Caco-2 (cell line): ENCODE data around the gene ZCRB1. TPM values are rescaled to one million over a fixed set of nuclear protein-coding genes. Genes with fewer than 3 reads are reported as not detected.

ENCODE experiments used
- BruUV-seq: library from RNA; stranded (reverse); fragments of 400-500 nt; replicated peaks from 2 replicates; lab custom pipeline; 2021; lab: Mats Ljungman, UMichigan
- CTCF ChIA-PET: fragments of 300-600 bp; sonication (Branson Sonifier 250); formaldehyde crosslinking; loops from one replicate; lab custom pipeline; 2022; ENCODE audit warnings: antibody characterized with exemption; lab: Charles Lee
- POLR2A ChIA-PET: fragments of 300-600 bp; sonication (Branson Sonifier 250); formaldehyde crosslinking; loops from one replicate; lab custom pipeline; 2022; ENCODE audit warnings: antibody characterized with exemption; lab: Charles Lee
- DNase-seq, 2 experiments: peaks; one replicate each; pipeline versions ENCODE4 v3.0.0 to v3.0.0-alpha.2; 2020 to 2022
- H3K27me3 ChIP-seq: replicated peaks from 2 replicates; pipeline ENCODE4 v1.6.0; 2011; ENCODE audit warnings: low read length; ENCODE audit not compliant: control insufficient read depth, insufficient read depth
- H3K36me3 ChIP-seq: 2 replicates; pipeline ENCODE4 v1.5.1; 2011; ENCODE audit warnings: low read length; ENCODE audit not compliant: control insufficient read depth, insufficient read depth
- H3K4me1 ChIP-seq: fragments of 250-450 bp; sonication (Bioruptor Pico); 2 replicates; pipeline ENCODE4 v1.5.1; 2020; ENCODE audit warnings: mild to moderate bottlenecking
- H3K4me3 ChIP-seq: 2 replicates; pipeline ENCODE4 v1.5.1; 2011; ENCODE audit warnings: low read depth, mild to moderate bottlenecking, control low read depth, low read length
- H3K9me3 ChIP-seq: fragments of 250-450 bp; sonication (Bioruptor Pico); 2 replicates; pipeline ENCODE4 v1.5.1; 2020; ENCODE audit warnings: mild to moderate bottlenecking, moderate library complexity
- H3K27ac Mint-ChIP-seq: one replicate; pipeline ENCODE4 v1.8.0; 2022; ENCODE audit warnings: mixed read lengths; ENCODE audit not compliant: unreplicated experiment
- H3K27me3 Mint-ChIP-seq: one replicate; pipeline ENCODE4 v1.8.0; 2022; ENCODE audit warnings: mixed read lengths; ENCODE audit not compliant: insufficient read depth, unreplicated experiment
- H3K36me3 Mint-ChIP-seq: one replicate; pipeline ENCODE4 v1.8.0; 2022; ENCODE audit warnings: mild to moderate bottlenecking, mixed read lengths; ENCODE audit not compliant: insufficient read depth, unreplicated experiment
- H3K4me1 Mint-ChIP-seq: one replicate; pipeline ENCODE4 v1.8.0; 2022; ENCODE audit warnings: low read depth, mixed read lengths; ENCODE audit not compliant: unreplicated experiment
- H3K4me3 Mint-ChIP-seq: one replicate; pipeline ENCODE4 v1.8.0; 2022; ENCODE audit warnings: mild to moderate bottlenecking, moderate library complexity, mixed read lengths; ENCODE audit not compliant: unreplicated experiment
- H3K9me3 Mint-ChIP-seq: one replicate; pipeline ENCODE4 v1.8.0; 2022; ENCODE audit warnings: mixed read lengths; ENCODE audit not compliant: unreplicated experiment
- intact Hi-C: fragments of 100-400 bp; cut with micrococcal nuclease; formaldehyde crosslinking; loops from one replicate; pipeline ENCODE4 v1.10.0; 2022; ENCODE audit not compliant: unreplicated experiment
- total RNA-seq: library from RNA; stranded (reverse); gene quantifications from 2 replicates; pipeline ENCODE4 v1.2.3, GENCODE V29; 2022
- TF ChIP-seq, protein P1 (sequence below), 2 experiments: fragments of 200-600 bp in 1 of 2; IDR thresholded peaks; 1 replicate in 1 of 2; 2 replicates in 1 of 2; pipeline versions ENCODE4 v1.5.1 to v1.8.0; 2011 to 2022; ENCODE audit warnings: antibody characterized with exemption in 1 of 2, control low read depth in 1 of 2, inconsistent platforms in 1 of 2, low read depth in 1 of 2, low read length in 1 of 2, mild to moderate bottlenecking in 1 of 2, moderate library complexity in 1 of 2; ENCODE audit not compliant: insufficient read depth in 1 of 2, severe bottlenecking in 1 of 2, unreplicated experiment in 1 of 2

Gene ZCRB1
- total RNA-seq, 1 experiment from 2014 or later: 52.1 TPM

DNA sequence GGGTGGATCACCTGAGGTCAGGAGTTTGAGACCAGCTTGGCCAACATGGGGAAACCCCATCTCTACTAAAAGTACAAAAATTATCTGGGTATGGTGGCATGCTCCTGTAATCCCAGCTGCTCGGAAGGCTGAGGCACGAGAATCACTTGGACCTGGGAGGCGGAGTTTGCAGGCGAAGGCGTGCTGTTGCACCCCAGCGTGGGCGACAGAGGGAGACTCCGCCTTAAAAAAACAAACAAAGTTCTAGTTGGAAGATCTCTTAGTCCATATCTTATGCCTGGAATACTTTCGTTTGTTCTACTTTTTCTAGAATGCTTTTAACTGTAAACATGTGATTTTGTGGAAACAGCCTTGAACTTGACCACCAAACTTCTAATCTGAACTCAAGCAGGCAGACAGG is 38.8 kb upstream of the ZCRB1 start:
- Mint-ChIP-seq H3K36me3 (peaks cover 12% of the 10 kb centered on the region), H3K27me3 (no peaks in the 10 kb centered on the region), H3K9me3 (no peaks in the 10 kb centered on the region), H3K4me1 (peaks cover 11% of the 10 kb centered on the region), H3K27ac (no peak overlapping the region), H3K4me3 (no peak overlapping the region)
- H3K4me1 ChIP-seq: no peaks in the 10 kb centered on the region; the same call in 1 of the 2 replicates
- no peak overlapping the region for H3K4me3 ChIP-seq
- intact Hi-C loops: no loop called here
- no peaks in the 10 kb centered on the region for H3K27me3 ChIP-seq
- CTCF ChIA-PET: interaction anchor here (1.1 kb wide), 1 partner anchor 69 kb away, joined by 3 read pairs; no protein-coding TSS in a partner anchor
- H3K9me3 ChIP-seq: no peaks in the 10 kb centered on the region
- DNase-seq: no peak
- H3K36me3 ChIP-seq: no peaks in the 10 kb centered on the region
- BruUV-seq: no TSS peak
- TF ChIP-seq, protein P1, sequence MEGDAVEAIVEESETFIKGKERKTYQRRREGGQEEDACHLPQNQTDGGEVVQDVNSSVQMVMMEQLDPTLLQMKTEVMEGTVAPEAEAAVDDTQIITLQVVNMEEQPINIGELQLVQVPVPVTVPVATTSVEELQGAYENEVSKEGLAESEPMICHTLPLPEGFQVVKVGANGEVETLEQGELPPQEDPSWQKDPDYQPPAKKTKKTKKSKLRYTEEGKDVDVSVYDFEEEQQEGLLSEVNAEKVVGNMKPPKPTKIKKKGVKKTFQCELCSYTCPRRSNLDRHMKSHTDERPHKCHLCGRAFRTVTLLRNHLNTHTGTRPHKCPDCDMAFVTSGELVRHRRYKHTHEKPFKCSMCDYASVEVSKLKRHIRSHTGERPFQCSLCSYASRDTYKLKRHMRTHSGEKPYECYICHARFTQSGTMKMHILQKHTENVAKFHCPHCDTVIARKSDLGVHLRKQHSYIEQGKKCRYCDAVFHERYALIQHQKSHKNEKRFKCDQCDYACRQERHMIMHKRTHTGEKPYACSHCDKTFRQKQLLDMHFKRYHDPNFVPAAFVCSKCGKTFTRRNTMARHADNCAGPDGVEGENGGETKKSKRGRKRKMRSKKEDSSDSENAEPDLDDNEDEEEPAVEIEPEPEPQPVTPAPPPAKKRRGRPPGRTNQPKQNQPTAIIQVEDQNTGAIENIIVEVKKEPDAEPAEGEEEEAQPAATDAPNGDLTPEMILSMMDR (IDR thresholded peaks at IDR 0.05; ENCODE audit: insufficient read depth in 1 of 2, low read depth in 1 of 2, low read length in 1 of 2, severe bottlenecking in 1 of 2, unreplicated experiment in 1 of 2): no peak
- POLR2A ChIA-PET: no interaction called here

DNA sequence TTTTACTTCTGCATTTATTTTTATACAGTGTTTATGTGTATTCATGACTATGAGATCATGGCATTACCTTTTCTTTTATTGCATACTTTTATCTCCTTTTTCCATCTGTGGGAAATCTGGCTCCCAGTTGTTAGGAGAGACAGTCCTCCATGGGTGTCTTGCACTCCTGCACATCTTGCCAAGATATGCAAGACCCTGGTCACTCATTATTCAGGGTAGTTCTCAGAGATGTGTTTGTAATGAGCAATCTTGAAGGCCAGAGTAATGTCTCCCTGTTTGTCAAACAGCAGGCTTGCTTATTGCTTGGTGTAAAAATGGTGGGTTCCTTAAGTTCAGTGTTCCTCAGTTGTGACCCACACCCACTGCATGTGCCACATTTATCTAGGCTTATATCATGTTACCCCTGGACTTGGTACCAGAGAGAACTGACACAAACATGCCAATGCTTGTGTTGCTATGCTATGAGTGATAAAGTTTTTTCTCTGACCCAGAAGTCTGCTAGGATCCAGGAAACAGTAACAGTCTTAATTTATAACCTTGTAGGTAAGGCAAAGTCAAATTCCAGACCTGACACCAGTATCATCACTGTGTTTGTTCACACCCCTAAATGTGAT is 36.9 kb upstream of the ZCRB1 start:
- TF ChIP-seq, protein P1 (IDR thresholded peaks at IDR 0.05; ENCODE audit: insufficient read depth in 1 of 2, low read depth in 1 of 2, low read length in 1 of 2, severe bottlenecking in 1 of 2, unreplicated experiment in 1 of 2): no peak
- no peak overlapping the region for H3K27ac Mint-ChIP-seq
- intact Hi-C loops: no loop called here
- Histone ChIP-seq H3K4me1 (no peaks in the 10 kb centered on the region; the same call in 1 of the 2 replicates), H3K4me3 (no peak overlapping the region), H3K9me3 (no peaks in the 10 kb centered on the region), H3K27me3 (no peaks in the 10 kb centered on the region), H3K36me3 (no peaks in the 10 kb centered on the region)
- no peak for DNase-seq
- H3K36me3 Mint-ChIP-seq: peaks cover 17% of the 10 kb centered on the region
- ChIA-PET POLR2A (no interaction called here), CTCF (no interaction called here)
- no peaks in the 10 kb centered on the region for H3K27me3 Mint-ChIP-seq
- no peaks in the 10 kb centered on the region for H3K9me3 Mint-ChIP-seq
- H3K4me3 Mint-ChIP-seq: no peak overlapping the region
- H3K4me1 Mint-ChIP-seq: peaks cover 8% of the 10 kb centered on the region
- BruUV-seq: no TSS peak

DNA sequence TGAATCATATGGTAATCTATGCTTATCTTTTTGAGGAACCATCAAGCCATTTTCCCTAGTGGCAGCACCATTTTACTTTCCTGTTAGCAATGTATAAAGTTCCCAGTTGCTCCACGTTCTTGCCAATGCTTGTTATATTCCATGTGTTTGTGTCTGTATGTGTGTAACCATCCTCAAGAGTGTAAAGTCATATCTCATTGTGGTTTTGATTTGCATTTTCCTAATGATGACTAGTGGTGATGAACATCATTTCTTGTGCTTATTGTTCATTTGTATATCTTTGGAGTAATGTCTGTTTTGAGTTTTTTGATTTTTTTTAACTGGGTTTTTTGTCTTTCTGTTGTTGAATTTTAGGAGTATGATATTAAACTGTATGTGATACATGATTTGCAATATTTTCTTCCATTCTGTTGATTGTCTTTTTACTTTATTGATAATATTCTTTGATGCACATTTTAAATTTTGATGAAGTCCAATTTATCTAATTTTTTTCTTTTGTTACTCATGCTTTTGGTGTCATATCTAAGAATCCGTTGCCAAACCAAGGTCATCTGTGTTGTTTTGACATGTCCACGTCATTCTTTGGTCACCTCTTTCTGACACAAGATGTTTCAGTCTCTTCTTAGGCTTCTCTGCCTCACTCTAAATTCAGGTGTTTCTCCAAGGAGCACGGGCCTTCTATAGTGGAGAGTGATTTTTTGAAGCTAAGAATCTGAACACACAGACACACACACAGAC is 36.2 kb upstream of the ZCRB1 start:
- H3K27ac Mint-ChIP-seq: no peak overlapping the region
- ChIA-PET POLR2A (no interaction called here), CTCF (no interaction called here)
- H3K36me3 Mint-ChIP-seq: peaks cover 17% of the 10 kb centered on the region
- H3K36me3 ChIP-seq: no peaks in the 10 kb centered on the region; the same call in 1 of the 2 replicates
- H3K4me1 ChIP-seq: no peaks in the 10 kb centered on the region; the same call in 1 of the 2 replicates
- no TSS peak for BruUV-seq
- intact Hi-C loops: no loop called here
- no peak for DNase-seq
- H3K9me3 Mint-ChIP-seq: no peaks in the 10 kb centered on the region
- H3K27me3 Mint-ChIP-seq: no peaks in the 10 kb centered on the region
- peaks cover 6% of the 10 kb centered on the region for H3K4me1 Mint-ChIP-seq
- TF ChIP-seq, protein P1 (IDR thresholded peaks at IDR 0.05; ENCODE audit: insufficient read depth in 1 of 2, low read depth in 1 of 2, low read length in 1 of 2, severe bottlenecking in 1 of 2, unreplicated experiment in 1 of 2): no peak
- H3K4me3 ChIP-seq: no peak overlapping the region
- no peaks in the 10 kb centered on the region for H3K9me3 ChIP-seq
- H3K4me3 Mint-ChIP-seq: no peak overlapping the region
- no peaks in the 10 kb centered on the region for H3K27me3 ChIP-seq
